H1 (cell line): ENCODE measurements around the gene MAP1B. TPM values are rescaled to one million over a fixed set of nuclear protein-coding genes. Genes with fewer than 3 reads are reported as not detected.

ENCODE experiments used
- CBX5 ChIP-seq: fragments of 300-800, 300-1000 bp; sonication (generic); IDR thresholded peaks from 2 replicates; pipeline ENCODE4 v1.7.1; 2016; ENCODE audit warnings: antibody characterized with exemption, low read length, low read depth
- CHD2 ChIP-seq: IDR thresholded peaks from 2 replicates; pipeline ENCODE4 v1.6.1; 2012; ENCODE audit warnings: low read length, improper control_type of control experiment
- EP300 ChIP-seq, 2 experiments: IDR thresholded peaks; 1 replicate in 1 of 2; 2 replicates in 1 of 2; pipeline ENCODE4 v1.6.1; 2011 to 2012; ENCODE audit warnings: low read depth in 2 of 2, low read length in 2 of 2, mild to moderate bottlenecking in 2 of 2, borderline replicate concordance in 1 of 2, inconsistent platforms in 1 of 2, moderate library complexity in 1 of 2
- HDAC2 ChIP-seq, 2 experiments: fragments of 300-600 bp in 1 of 2; sonication (generic) in 1 of 2; IDR thresholded peaks; 2 replicates each; pipeline ENCODE4 v1.6.1; 2011 to 2012; ENCODE audit warnings: low read depth in 2 of 2, low read length in 2 of 2, mild to moderate bottlenecking in 2 of 2, moderate library complexity in 2 of 2, borderline replicate concordance in 1 of 2, inconsistent platforms in 1 of 2
- KDM5A ChIP-seq: fragments of 200-600 bp; IDR thresholded peaks from 2 replicates; pipeline ENCODE4 v1.7.1; 2012; ENCODE audit warnings: mild to moderate bottlenecking, low read length, inconsistent platforms, mixed read lengths
- NANOG ChIP-seq: IDR thresholded peaks from 2 replicates; pipeline ENCODE4 v1.6.1; 2011; ENCODE audit warnings: low read length, low read depth, mild to moderate bottlenecking, inconsistent platforms; ENCODE audit not compliant: insufficient read depth, poor library complexity, severe bottlenecking
- RBBP5 ChIP-seq: IDR thresholded peaks from 2 replicates; pipeline ENCODE4 v1.7.1; 2012; ENCODE audit warnings: low read depth, mild to moderate bottlenecking, inconsistent platforms, low read length, moderate library complexity, borderline replicate concordance
- SP4 ChIP-seq: IDR thresholded peaks from 2 replicates; pipeline ENCODE4 v1.6.1; 2012; ENCODE audit warnings: low read length, inconsistent platforms
- SRF ChIP-seq: IDR thresholded peaks from 2 replicates; pipeline ENCODE4 v1.6.1; 2011; ENCODE audit warnings: mild to moderate bottlenecking, low read depth, low read length, moderate library complexity
- TAF7 ChIP-seq: optimal IDR thresholded peaks from 2 replicates; pipeline ENCODE3; 2011; ENCODE audit warnings: low read depth, mild to moderate bottlenecking, inconsistent platforms, low read length, moderate library complexity, borderline replicate concordance
- TEAD4 ChIP-seq: IDR thresholded peaks from 2 replicates; pipeline ENCODE4 v1.6.1; 2012; ENCODE audit warnings: low read depth, low read length, inconsistent platforms, mixed read lengths
- polyA plus RNA-seq, 7 experiments: library from polyadenylated mRNA; depleted of rRNA in 3 of 7; stranded (reverse) in 5 of 7; unstranded in 2 of 7; fragments of >200 nt in 5 of 7; fragments of 200-250 nt in 2 of 7; gene quantifications; 1 replicate in 5 of 7; 2 replicates in 1 of 7; 4 replicates in 1 of 7; pipeline versions ENCODE4 v1.2.1 to v1.2.3, GENCODE V29; 2011 to 2013; ENCODE audit warnings: missing spikeins in 2 of 7, mixed read lengths in 2 of 7
- total RNA-seq: library from RNA; stranded (reverse); fragmentation: NEBNext Ultra II Directional; extraction: Animal tissue kit (Norgen Biotek cat#: 25700); gene quantifications from 2 replicates; pipeline ENCODE4 v1.2.1, GENCODE V29; 2021
- TF ChIP-seq, protein P1 (sequence below), 3 experiments: IDR thresholded peaks; 1 replicate in 2 of 3; 2 replicates in 1 of 3; pipeline versions ENCODE4 v1.5.1 to v1.6.1; 2011; ENCODE audit warnings: low read length in 3 of 3, mild to moderate bottlenecking in 3 of 3, inconsistent platforms in 2 of 3, low read depth in 1 of 3, moderate library complexity in 1 of 3; ENCODE audit not compliant: insufficient read depth in 1 of 3; ENCODE audit errors: control extremely low read depth in 1 of 3

Gene MAP1B
- total and polyA plus RNA-seq, 2 of the 8 experiments (the other 6 are each of a cell fraction or from before 2014, with no cell fraction given), result 24.5 to 120 TPM

DNA sequence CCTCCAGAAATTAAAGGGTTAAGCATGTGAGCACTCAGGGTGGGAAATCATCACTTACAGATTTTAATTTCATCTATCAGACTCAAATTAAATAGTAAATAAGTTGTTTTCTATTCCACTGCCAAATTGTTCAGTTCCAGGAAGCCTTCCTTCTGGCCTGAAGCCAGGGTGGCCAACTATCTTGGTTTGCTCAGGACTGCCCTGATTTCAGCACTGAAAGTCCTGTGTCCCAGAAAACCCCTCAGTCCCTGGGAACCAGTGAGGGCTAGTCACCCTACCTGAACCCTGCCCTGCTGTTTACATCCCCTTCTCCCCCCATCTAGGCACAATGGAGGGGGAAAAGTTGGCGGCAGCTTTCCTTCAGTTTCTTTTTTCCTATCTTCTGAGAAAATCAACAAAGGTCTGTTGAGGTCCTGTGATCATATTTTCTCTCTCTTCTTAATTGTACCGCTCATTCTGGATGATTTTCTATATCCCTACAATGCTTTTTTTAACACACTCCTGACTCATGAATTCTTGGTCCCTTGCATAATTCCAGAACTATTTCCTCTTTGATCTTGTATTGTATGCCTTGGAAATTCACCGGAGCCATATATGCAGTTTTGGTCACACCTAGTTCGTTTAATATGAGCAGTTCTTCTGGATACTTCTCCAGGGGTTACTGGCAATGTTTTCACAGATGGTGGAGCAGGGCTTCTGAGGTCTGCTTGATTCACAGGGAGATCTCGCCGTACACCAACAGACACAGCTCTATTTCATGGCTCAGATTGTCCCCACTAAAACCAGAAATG is 103.8 kb downstream of the MAP1B start (continued):
- TF ChIP-seq, protein P1, sequence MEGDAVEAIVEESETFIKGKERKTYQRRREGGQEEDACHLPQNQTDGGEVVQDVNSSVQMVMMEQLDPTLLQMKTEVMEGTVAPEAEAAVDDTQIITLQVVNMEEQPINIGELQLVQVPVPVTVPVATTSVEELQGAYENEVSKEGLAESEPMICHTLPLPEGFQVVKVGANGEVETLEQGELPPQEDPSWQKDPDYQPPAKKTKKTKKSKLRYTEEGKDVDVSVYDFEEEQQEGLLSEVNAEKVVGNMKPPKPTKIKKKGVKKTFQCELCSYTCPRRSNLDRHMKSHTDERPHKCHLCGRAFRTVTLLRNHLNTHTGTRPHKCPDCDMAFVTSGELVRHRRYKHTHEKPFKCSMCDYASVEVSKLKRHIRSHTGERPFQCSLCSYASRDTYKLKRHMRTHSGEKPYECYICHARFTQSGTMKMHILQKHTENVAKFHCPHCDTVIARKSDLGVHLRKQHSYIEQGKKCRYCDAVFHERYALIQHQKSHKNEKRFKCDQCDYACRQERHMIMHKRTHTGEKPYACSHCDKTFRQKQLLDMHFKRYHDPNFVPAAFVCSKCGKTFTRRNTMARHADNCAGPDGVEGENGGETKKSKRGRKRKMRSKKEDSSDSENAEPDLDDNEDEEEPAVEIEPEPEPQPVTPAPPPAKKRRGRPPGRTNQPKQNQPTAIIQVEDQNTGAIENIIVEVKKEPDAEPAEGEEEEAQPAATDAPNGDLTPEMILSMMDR (IDR thresholded peaks at IDR 0.05; ENCODE audit: control extremely low read depth in 1 of 3, insufficient read depth in 1 of 3, low read depth in 1 of 3, low read length in 3 of 3), result no peak
- TF ChIP-seq EP300 (IDR thresholded peaks at IDR 0.05; ENCODE audit: borderline replicate concordance in 1 of 2, low read depth in 2 of 2, low read length in 2 of 2) (no peak), CHD2 (no peak), SP4 (no peak), RBBP5 (no peak), HDAC2 (IDR thresholded peaks at IDR 0.05; ENCODE audit: borderline replicate concordance in 1 of 2, low read depth in 2 of 2, low read length in 2 of 2) (no peak), SRF (no peak), CBX5 (no peak), TAF7 (no peak), NANOG (no peak), KDM5A (no peak), TEAD4 (no peak)
